PC-9 (cell line): ENCODE data around the gene C18orf32. TPM values are rescaled to one million over a fixed set of nuclear protein-coding genes. Genes with fewer than 3 reads are reported as not detected.

ENCODE experiments used
- Bru-seq: library from RNA; stranded (reverse); fragments of 400-500 nt; gene quantifications from one replicate; lab custom pipeline; 2021; lab: Mats Ljungman, UMichigan
- BruChase-seq, 2 experiments: library from RNA; stranded (reverse); fragments of 400-500 nt; gene quantifications; one replicate each; lab custom pipeline; 2021; lab: Mats Ljungman, UMichigan
- BruUV-seq: library from RNA; stranded (reverse); fragments of 400-500 nt; replicated peaks from 2 replicates; lab custom pipeline; 2021; lab: Mats Ljungman, UMichigan
- CTCF ChIA-PET: fragments of 300-600 bp; sonication (Branson Sonifier 250); formaldehyde crosslinking; loops from one replicate; lab custom pipeline; 2022; ENCODE audit warnings: antibody characterized with exemption; lab: Charles Lee
- POLR2A ChIA-PET: fragments of 300-600 bp; sonication (Branson Sonifier 250); formaldehyde crosslinking; loops from one replicate; lab custom pipeline; 2022; ENCODE audit warnings: antibody characterized with exemption; ENCODE audit not compliant: unreplicated experiment; lab: Charles Lee
- DNase-seq, 2 experiments: peaks; one replicate each; pipeline versions ENCODE4 v3.0.0 to v3.0.0-alpha.2; 2015 to 2022; ENCODE audit warnings: mixed read lengths in 1 of 2
- H2AFZ ChIP-seq: fragments of 200-600 bp; sonication (generic); 2 replicates; pipeline ENCODE4 v1.8.1; 2017; ENCODE audit warnings: antibody characterized with exemption
- H3F3A ChIP-seq: fragments of 200-600 bp; sonication (generic); 2 replicates; pipeline ENCODE4 v1.8.1; 2017; ENCODE audit warnings: antibody characterized with exemption, mild to moderate bottlenecking, low read depth; ENCODE audit not compliant: insufficient read depth
- H3K27ac ChIP-seq: fragments of 200-600 bp; sonication (generic); 2 replicates; pipeline ENCODE4 v1.6.1; 2016; ENCODE audit warnings: mixed run types
- H3K27me3 ChIP-seq: fragments of 200-600 bp; sonication (generic); 2 replicates; pipeline ENCODE4 v1.6.1; 2016; ENCODE audit warnings: low read depth, mixed run types; ENCODE audit not compliant: insufficient read depth
- H3K36me3 ChIP-seq: fragments of 200-600 bp; sonication (generic); 2 replicates; pipeline ENCODE4 v1.6.1; 2016; ENCODE audit warnings: low read depth, mixed run types
- H3K4me1 ChIP-seq: fragments of 200-600 bp; sonication (generic); replicated peaks from 2 replicates; pipeline ENCODE4 v1.6.1; 2016; ENCODE audit warnings: mixed run types; ENCODE audit not compliant: insufficient read depth
- H3K4me2 ChIP-seq: fragments of 200-600 bp; sonication (generic); 2 replicates; pipeline ENCODE4 v1.6.1; 2017; ENCODE audit warnings: mixed run types
- H3K4me3 ChIP-seq: fragments of 200-600 bp; sonication (generic); 2 replicates; pipeline ENCODE4 v1.6.1; 2016; ENCODE audit warnings: mixed run types
- H3K79me2 ChIP-seq: fragments of 200-600 bp; sonication (generic); 2 replicates; pipeline ENCODE4 v1.6.1; 2017; ENCODE audit warnings: low read depth, mixed run types
- H3K9me2 ChIP-seq: fragments of 200-600 bp; sonication (generic); 2 replicates; pipeline ENCODE4 v1.8.1; 2017; ENCODE audit warnings: mild to moderate bottlenecking; ENCODE audit not compliant: insufficient read depth
- H3K9me3 ChIP-seq: fragments of 200-600 bp; sonication (generic); 2 replicates; pipeline ENCODE4 v1.8.1; 2016; ENCODE audit warnings: low read depth; ENCODE audit not compliant: insufficient read depth
- H4K20me1 ChIP-seq: fragments of 200-600 bp; sonication (generic); 2 replicates; pipeline ENCODE4 v1.8.1; 2017; ENCODE audit not compliant: insufficient read depth
- EZH2 ChIP-seq: fragments of 200-600 bp; sonication (generic); IDR thresholded peaks from 2 replicates; pipeline ENCODE4 v1.8.0; 2017; ENCODE audit warnings: antibody characterized with exemption, low read depth
- intact Hi-C: fragments of 100-400 bp; cut with micrococcal nuclease; formaldehyde crosslinking; loops from one replicate; pipeline ENCODE4 v1.10.0; 2022; ENCODE audit not compliant: unreplicated experiment
- long read RNA-seq: library from polyadenylated mRNA; stranded (forward); transcript quantifications from one replicate; pipeline ENCODE4 v2.0.0, GENCODE V29; 2022
- total RNA-seq: library from RNA; stranded (reverse); gene quantifications from 2 replicates; pipeline ENCODE4 v1.2.3, GENCODE V29; 2021
- TF ChIP-seq, protein P1 (sequence below): fragments of 200-600 bp; sonication (generic); conservative IDR thresholded peaks from 2 replicates; pipeline ENCODE4 v1.6.1; 2017; ENCODE audit warnings: mixed run types, antibody characterized with exemption, mild to moderate bottlenecking, moderate library complexity

The C18orf32 gene
- total RNA-seq (11.3 and 19.2 TPM in 2 replicates), Bru-seq, nascent RNA (percentile 67 among the genes with signal in this experiment), BruChase-seq, experiment 1, labeled RNA remaining after a 2-hour chase (percentile 60 among the genes with signal in this experiment), BruChase-seq, experiment 2, labeled RNA remaining after a 6-hour chase (percentile 47 among the genes with signal in this experiment)
- long read RNA-seq, full-length matches to known transcripts, result 39 of 42 reads
- long read RNA-seq, partial matches to known transcripts, result 0 of 42 reads
- long read RNA-seq, other reads (novel, unspliced or antisense), result 3 of 42 reads

DNA sequence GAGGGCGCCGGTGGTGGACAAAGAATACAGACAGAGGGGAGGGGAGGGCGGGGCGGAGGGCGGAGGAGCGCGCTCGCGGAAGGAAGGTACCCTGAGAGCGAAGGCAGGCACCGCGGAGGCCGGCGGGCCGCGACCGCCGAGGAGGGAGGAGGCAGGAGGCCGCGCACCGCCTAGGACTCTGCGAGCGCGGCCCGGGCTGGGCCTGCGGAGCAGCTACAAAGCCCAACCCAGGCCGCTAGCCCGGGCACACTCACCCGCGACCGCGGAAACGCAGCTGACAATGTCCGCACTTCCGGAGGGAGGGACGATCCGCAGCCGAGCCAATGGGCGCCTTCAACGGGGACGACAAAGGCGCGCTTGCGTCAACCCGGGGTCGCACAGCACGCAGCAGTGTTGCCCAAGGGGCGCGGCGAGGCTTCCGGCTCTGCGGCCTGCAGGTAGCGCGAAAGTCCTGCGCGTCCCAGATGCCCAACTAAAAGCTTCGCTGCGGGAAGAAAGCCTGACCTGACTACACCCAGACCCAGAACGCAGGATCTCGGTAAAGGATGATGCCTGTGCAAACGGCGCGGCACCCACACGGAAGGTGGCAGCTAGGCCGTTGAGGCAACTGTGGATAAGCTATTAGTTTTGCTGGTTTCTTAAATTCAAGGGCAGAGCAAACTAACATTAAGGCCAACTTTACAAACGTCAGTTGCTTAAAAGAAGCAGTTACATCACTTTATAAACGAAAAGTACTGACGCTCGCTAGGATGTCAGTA is at the start of gene C18orf32:
Gene C18orf32 (minus strand): TSS at position 282 of the 758 bp plus-strand sequence. CDS start 3,486 bp downstream, outside the sequence.
- DNase-seq, result peak; percentile 88 to 89
- Histone ChIP-seq H3K4me3 (peak within 1 kb of the TSS; percentile 92), H3K36me3 (peaks cover 41% of the 10 kb centered on the region), H4K20me1 (peaks cover 18% of the 10 kb centered on the region; the same call in 1 of the 2 replicates), H3K9me3 (no peaks in the 10 kb centered on the region), H3K9me2 (no peaks in the 10 kb centered on the region), H3K4me2 (peak within 1 kb of the TSS; percentile 97), H2AFZ (peak within 1 kb of the TSS; percentile 78), H3F3A (peaks cover 57% of the 10 kb centered on the region), H3K27me3 (no peaks in the 10 kb centered on the region), H3K4me1 (peaks cover 31% of the 10 kb centered on the region), H3K79me2 (peaks cover 61% of the 10 kb centered on the region), H3K27ac (peak within 1 kb of the TSS; percentile 97)
- BruUV-seq, result no TSS peak
- POLR2A ChIA-PET, result no interaction called here
- TF ChIP-seq, protein P1, sequence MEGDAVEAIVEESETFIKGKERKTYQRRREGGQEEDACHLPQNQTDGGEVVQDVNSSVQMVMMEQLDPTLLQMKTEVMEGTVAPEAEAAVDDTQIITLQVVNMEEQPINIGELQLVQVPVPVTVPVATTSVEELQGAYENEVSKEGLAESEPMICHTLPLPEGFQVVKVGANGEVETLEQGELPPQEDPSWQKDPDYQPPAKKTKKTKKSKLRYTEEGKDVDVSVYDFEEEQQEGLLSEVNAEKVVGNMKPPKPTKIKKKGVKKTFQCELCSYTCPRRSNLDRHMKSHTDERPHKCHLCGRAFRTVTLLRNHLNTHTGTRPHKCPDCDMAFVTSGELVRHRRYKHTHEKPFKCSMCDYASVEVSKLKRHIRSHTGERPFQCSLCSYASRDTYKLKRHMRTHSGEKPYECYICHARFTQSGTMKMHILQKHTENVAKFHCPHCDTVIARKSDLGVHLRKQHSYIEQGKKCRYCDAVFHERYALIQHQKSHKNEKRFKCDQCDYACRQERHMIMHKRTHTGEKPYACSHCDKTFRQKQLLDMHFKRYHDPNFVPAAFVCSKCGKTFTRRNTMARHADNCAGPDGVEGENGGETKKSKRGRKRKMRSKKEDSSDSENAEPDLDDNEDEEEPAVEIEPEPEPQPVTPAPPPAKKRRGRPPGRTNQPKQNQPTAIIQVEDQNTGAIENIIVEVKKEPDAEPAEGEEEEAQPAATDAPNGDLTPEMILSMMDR, result no peak
- TF ChIP-seq EZH2, result no peak
- intact Hi-C loops, result no loop called here
- CTCF ChIA-PET, result interaction anchor here (0.5 to 1.2 kb wide), 3 partner anchors 244 to 394 kb away, joined by 4 to 6 read pairs (median 5); no protein-coding TSS in a partner anchor

DNA sequence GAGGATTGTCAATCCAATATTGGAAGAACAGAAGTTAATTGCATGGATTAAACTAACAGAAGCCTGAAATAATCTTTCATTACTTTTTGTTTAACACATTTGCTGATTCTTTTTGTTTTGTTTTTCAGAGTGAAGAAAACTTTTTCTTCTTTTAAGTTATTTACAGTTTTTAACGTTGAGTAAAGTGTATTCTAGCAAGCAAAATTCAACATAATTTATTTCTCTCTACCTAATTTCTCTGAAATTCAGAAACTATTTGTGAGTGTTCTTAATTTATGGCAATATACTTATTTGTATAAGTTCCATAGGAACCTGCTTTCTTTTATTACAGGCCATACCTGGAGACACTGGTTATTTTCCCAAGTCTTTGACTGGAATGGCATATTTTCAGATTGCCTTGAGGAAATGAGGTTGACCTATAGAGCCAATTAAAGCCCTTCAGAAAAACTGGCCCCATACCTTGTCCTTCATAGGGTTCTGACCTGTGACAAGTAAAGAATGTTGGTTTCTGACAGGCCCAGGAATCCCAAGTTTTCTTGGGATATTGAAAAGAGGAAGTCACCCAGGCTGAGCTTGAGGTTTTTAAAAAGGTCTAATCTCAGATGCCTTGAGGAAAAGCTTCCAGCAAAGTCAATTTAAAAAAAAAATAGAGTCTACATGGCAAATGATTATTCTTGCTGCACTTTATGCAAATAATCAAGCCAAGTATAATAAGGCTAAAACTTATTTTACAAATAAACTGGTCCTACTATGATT is 48.0 kb upstream of the C18orf32 start:
- POLR2A ChIA-PET, result no interaction called here
- no TSS peak for BruUV-seq
- CTCF ChIA-PET, result no interaction called here
- peaks cover 12% of the 10 kb centered on the region for H3K4me1 ChIP-seq
- no peaks in the 10 kb centered on the region for H4K20me1 ChIP-seq
- no peak overlapping the region for H3K27ac ChIP-seq
- no peaks in the 10 kb centered on the region for H3K36me3 ChIP-seq
- no peaks in the 10 kb centered on the region for H3K9me2 ChIP-seq
- H3K27me3 ChIP-seq, result no peaks in the 10 kb centered on the region
- no peak for TF ChIP-seq EZH2
- TF ChIP-seq, protein P1, result no peak
- H3K4me2 ChIP-seq, result no peak overlapping the region
- no peak overlapping the region for H2AFZ ChIP-seq
- no peak for DNase-seq
- no peak overlapping the region for H3K4me3 ChIP-seq
- no peaks in the 10 kb centered on the region for H3F3A ChIP-seq
- H3K79me2 ChIP-seq, result no peaks in the 10 kb centered on the region
- intact Hi-C loops, result no loop called here
- H3K9me3 ChIP-seq, result 0 out of 2 replicates have a peak, but pooled peaks cover 5% of the 10 kb centered on the region

DNA sequence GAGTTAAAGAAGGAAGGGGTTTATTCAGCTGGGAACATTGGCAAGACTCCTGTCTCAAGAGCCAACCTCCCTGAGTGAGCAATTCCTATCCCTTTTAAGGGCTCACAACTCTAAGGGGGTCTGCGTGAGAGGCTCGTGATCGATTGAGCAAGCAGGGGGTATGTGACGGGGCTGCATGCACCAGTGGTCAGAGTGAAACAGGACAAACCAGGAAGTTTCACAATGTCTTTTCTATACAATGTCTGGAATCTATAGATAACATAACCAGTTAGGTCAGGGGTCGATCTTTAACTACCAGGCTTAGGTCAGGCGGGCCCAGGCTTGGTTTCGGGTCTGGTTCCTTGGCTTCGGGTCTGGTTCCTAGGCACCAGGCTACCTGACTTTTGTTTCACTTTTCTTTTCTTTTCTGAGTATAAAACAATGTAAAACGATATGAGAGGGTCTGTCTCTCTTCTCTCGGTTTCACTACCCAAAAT is 44.7 kb upstream of the C18orf32 start:
- peak overlapping the region; percentile 63; the same call in 1 of the 2 replicates for H2AFZ ChIP-seq
- no peak overlapping the region for H3K4me3 ChIP-seq
- 0 out of 2 replicates have a peak, but pooled peaks cover 5% of the 10 kb centered on the region for H3K9me3 ChIP-seq
- H3K4me1 ChIP-seq, result peaks cover 18% of the 10 kb centered on the region
- H3K79me2 ChIP-seq, result no peaks in the 10 kb centered on the region
- H3K9me2 ChIP-seq, result no peaks in the 10 kb centered on the region
- no peaks in the 10 kb centered on the region for H4K20me1 ChIP-seq
- H3K36me3 ChIP-seq, result no peaks in the 10 kb centered on the region
- TF ChIP-seq, protein P1, result no peak
- TF ChIP-seq EZH2, result no peak
- CTCF ChIA-PET, result no interaction called here
- DNase-seq, result peak in 1 of 2 experiments; percentile 62
- POLR2A ChIA-PET, result interaction anchor here (0.6 kb wide), 1 partner anchor 937 kb away, joined by 6 read pairs; no protein-coding TSS in a partner anchor
- H3K27me3 ChIP-seq, result no peaks in the 10 kb centered on the region
- BruUV-seq, result no TSS peak
- H3K4me2 ChIP-seq, result peak overlapping the region; percentile 67
- no peak overlapping the region for H3K27ac ChIP-seq
- H3F3A ChIP-seq, result no peaks in the 10 kb centered on the region
- intact Hi-C loops, result no loop called here
